GM13977 (cell line): ENCODE measurements around the gene BICRA.
"Not testable (repeated sequence)": the region's sequence is repeated elsewhere in the genome, so short reads cannot be mapped to it uniquely, and the experiment has no call there.

ENCODE experiments used
- DNase-seq: peaks from one replicate; pipeline ENCODE4 v3.0.0; 2012; ENCODE audit warnings: low spot score
- in situ Hi-C: fragments of 300-500 bp; cut with MboI; formaldehyde crosslinking; loops from one replicate; pipeline ENCODE4 v1.12.0; 2022; ENCODE audit warnings: low sequenced_read_pairs, low pct_unique_long_range_greater_than_20kb, mixed read lengths, inconsistent platforms; ENCODE audit not compliant: unreplicated experiment
- TF ChIP-seq, protein P1 (sequence below): IDR thresholded peaks from 2 replicates; pipeline ENCODE4 v1.5.1; 2012; ENCODE audit warnings: mild to moderate bottlenecking, control low read depth; ENCODE audit not compliant: insufficient read depth; ENCODE audit errors: extremely low read depth, missing control alignments

Gene BICRA

DNA sequence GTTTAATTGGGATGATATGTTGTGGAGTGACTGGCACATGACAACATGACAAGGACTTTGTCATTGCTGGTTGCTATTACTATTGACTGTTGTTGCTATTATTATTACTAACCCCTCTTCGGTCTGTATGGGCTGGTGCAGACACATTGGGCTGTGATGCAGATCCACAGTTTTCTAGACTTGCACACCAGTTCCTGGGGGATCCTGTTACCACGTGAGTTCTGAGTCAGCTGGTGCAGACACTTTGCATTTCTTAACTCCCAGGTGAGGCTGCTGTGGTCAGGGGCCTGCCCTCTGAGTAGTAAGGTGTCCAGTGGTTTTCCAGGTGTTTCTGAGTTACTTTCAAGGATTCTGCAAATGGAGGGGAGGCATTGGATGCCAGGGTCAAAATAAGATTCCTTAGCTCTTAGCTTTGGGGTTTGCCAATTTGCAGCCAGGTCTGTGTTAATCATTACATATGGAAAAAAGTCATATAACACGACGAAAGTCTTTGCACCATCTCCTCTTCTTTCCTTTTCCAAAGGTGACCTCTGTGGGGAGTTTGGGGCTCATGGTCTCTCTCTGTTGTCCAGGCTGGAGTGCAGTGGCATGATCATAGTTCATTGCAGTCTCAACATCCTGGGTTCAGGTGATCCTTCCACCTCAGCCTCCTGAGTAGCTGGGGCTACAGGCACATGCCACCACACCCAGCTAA is 19.3 kb downstream of the BICRA start:
- TF ChIP-seq, protein P1, sequence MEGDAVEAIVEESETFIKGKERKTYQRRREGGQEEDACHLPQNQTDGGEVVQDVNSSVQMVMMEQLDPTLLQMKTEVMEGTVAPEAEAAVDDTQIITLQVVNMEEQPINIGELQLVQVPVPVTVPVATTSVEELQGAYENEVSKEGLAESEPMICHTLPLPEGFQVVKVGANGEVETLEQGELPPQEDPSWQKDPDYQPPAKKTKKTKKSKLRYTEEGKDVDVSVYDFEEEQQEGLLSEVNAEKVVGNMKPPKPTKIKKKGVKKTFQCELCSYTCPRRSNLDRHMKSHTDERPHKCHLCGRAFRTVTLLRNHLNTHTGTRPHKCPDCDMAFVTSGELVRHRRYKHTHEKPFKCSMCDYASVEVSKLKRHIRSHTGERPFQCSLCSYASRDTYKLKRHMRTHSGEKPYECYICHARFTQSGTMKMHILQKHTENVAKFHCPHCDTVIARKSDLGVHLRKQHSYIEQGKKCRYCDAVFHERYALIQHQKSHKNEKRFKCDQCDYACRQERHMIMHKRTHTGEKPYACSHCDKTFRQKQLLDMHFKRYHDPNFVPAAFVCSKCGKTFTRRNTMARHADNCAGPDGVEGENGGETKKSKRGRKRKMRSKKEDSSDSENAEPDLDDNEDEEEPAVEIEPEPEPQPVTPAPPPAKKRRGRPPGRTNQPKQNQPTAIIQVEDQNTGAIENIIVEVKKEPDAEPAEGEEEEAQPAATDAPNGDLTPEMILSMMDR: no peak
- in situ Hi-C loops: no loop called here
- no peak for DNase-seq

DNA sequence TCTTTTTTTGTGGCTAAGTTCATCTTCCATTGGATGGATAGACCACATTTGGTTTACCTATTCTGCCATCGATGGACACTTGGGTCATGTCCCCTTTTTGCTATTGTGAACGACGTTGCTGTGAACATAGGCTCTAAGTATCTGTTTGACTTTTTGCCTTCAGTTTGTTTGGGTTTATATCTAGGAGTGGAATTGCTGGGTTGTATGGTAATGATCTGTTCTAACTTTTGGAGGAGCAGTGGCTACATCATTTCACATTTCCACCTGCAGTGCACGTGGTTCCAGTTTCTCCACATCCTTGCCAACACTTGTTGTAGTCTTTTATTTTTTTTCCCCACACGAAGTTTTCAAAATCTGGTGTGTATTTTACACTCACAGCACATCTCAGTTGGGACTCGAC is 21.7 kb downstream of the BICRA start:
- TF ChIP-seq, protein P1: no peak
- DNase-seq: no peak
- in situ Hi-C loops: no loop called here

DNA sequence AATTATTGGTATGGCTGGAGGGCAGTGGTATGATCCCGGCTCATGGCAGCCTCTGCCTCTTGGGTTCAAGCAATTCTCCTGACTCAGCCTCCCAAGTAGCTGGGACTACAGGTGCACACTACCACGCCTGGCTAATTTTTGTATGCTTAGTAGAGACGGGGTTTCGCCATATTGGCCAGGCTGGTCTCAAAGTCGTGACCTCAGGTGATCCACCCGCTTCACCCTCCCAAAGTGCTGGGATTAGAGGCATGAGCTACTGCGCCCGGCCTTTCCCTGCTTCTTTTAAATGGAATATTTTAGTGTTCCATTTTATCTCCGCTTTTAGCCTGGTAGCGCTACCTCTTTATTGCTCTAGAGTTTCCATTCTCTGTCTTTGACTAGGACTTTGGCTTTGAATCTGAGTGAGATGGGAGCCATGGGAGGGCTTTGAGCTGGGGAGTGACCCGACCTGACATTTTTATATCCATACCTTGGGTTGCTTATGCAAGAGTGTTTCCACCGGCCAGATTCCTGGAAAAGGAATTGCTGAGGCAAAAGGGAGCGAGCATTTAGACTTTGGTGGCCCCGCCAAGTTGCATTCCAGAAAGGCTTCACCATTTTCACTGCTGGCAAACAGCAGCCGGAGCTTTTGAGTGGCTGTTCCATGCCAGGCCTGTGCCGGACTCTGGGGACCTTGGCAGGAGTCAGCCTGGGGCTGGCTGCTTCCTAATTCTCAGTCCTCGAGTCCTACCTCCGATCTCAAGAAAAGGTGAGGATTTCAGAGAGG is 22.9 kb downstream of the BICRA start:
- in situ Hi-C loops: no loop called here
- DNase-seq: no peak
- TF ChIP-seq, protein P1: no peak

DNA sequence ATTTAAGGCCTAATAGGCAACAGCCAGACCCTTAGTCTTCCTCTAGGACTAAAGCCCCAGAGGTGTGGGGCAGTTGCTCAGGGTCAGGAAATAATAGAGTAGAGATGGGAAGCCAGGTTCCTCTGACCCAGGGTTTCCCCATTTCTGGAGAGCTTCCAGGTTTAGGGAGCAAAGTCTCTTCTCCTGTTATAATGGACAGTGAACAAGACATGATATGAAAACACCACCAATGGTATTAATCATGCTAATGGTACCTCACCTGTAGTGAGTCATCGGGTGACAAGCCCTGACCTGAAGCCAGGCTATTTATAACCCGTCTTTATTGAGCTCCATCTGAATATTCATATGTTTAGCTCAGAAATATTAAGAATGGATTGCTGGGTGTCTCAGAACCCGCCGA is 24.6 kb downstream of the BICRA start:
- DNase-seq: no peak
- in situ Hi-C loops: no loop called here
- TF ChIP-seq, protein P1: no peak

DNA sequence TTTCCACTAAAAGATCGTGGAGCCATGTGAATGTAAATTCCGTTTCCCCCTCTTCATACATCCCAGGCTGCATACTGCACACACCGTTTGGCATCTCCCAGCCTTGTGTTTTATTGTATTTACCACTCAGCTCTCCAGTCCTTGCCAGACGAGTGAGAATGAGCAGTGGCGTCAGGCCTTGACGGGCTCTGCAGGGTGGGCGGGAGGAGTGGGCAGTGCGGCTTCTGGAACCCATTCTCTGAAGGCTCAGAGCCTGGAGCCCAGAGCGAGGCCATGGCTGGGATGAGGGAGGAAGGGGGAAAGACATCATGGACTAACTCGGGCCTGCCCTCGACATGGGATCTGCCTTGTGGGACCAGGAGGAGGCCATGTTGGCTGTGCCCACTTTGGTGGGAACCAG is 25.1 kb downstream of the BICRA start:
- in situ Hi-C loops: no loop called here
- TF ChIP-seq, protein P1: no peak
- no peak for DNase-seq

DNA sequence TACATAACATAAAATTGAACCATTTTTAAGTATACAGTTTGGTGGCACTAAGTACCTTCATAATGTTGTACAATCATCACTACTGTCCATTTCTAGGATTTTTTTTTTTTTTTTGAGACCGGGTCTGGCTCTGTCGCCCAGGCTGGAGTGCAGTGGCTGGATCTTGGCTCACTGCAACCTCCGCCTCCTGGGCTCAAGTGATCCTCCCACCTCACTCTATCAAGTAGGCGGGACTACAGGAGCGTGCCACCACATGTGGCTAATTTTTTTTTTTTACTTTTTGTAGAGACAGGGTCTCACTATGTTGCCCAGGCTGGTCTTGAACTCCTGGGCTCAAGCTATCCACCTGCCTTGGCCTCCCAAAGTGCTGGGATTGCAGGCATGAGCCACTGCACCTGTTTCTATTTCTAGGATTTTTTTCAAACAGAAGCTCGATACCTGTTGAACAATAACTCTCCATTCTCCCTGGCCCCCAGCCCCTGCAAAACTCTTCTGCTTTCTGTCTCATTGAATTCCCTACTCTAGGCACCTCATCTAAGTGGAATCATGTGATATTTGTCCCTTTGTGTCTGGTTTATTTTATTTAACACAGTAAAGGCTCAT is 26.3 kb downstream of the BICRA start:
- in situ Hi-C loops: not testable (repeated sequence)

DNA sequence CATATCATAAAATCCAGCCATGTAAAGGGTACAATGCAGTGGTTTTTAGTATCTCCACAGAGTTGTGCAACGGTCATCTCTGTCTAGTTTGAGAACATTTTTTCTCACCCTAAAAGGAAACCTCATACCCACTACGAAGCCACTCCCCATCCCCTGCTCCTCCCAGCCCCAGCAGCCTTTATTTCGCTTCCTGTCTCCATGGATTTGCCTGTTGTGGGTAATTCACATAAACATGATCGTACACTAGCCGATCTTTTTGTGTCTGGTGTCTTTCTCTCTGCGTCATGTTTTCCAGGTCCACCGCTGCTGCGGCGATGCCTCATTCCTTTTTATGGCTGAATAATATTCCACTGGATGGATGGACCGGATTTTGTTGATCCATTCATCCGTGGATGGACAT is 28.6 kb downstream of the BICRA start:
- TF ChIP-seq, protein P1: no peak
- in situ Hi-C loops: no loop called here
- no peak for DNase-seq

More for the DNA sequence above, 26.3 kb downstream of the BICRA start:
- not testable (repeated sequence) for DNase-seq
